ENCODE results near the gene CIAO2B.

Gene CIAO2B

DNA sequence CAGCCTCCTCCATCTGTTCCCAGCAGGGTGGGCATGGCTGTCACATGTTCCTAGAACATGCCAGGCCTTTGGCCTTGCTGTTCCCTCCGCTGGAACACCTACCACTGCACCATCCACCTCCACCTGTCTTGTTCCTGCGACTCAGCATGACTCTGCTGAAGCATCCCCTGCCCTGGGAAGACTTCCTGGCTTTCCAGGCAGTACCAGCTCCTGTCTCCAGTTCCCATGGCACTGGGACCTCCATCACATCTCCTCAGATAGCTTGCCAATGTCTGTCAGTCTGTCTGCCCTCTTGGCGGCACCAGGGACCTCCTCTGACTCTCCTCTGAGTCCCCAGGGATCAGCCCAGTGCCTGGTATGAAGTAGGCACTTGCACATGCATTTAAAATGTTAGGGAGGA lies 38.2 kb downstream of the CIAO2B start:
- no peak for DNase-seq (ENCODE audit: low read depth)
- no peak overlapping the region for H3K4me3 ChIP-seq (ENCODE audit: low read depth, low read length)

DNA sequence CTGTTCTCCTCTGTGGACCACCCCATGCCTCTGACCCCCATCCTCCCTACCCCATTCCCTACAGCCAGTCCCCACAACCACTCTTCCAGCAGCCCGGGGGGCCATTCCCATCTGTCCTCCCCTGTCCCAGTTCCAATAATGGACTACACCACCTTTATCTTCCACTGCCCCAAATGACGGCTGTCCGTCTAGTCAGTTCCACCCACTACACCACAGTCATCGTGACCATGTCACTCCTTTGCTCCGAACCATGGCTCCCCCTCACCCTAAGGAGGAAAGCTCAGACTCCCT lies 38.6 kb downstream of the CIAO2B start:
- no peak overlapping the region for H3K4me3 ChIP-seq (ENCODE audit: low read depth, low read length)
- DNase-seq (ENCODE audit: low read depth) = no peak

DNA sequence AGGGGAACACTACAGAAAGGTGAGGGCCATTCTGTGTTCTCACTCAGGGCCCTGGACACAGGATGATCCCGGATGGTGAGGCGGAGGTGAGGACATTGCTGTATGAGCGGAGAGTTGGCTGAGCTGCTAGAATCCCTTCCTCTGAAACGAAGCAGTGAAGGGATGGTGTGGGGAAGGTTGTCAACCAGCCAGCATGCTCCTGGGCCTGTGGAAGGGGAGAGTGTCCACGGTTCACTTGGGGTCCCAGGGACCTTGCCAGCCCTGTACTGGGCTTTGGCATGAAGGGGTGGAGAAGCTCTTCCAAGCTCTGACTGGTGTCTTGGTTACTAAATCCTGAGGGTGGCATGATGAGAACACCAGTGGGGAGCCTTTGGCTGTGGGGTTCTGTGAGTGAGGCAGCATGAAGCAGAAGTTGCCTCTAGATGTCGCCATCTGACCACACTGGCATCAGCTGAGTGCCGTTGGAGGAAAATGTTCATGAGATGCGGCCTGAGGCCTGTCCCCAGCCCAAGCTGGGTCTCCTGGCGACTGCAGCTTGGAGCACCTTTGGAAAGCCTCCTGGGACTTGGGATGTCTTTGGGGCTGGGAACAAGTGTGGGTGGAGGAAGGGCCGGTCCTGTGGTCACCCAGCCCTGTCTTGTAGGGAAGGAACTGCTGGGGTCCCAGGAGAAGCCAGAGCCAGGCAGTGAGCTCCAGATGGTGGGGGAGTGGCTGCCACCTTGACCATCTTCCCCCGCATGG lies 39.1 kb downstream of the CIAO2B start:
- no peak overlapping the region for H3K4me3 ChIP-seq (ENCODE audit: low read depth, low read length)
- no peak for DNase-seq (ENCODE audit: low read depth)

DNA sequence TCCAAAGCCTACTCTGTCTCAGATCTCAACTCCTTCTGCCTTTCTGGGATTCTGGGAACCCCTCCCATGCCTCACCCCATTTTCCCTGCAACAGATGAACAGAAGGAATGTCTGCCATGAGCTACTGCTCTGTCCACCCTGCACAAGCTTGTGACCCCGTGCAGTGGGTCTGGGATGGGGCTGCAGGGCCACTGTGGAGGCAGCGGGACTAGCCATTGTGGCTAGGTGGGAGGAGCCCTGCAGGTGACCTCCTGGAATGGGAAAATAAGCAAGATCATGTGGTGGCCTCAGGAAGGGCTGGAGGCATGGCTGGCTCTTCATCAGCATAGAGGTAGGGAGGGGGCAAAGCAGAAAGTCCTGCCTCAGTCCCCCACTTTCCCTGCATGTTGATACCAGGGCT lies 40.1 kb downstream of the CIAO2B start:
- DNase-seq (ENCODE audit: low read depth) = no peak
- H3K4me3 ChIP-seq (ENCODE audit: low read depth, low read length) = no peak overlapping the region

DNA sequence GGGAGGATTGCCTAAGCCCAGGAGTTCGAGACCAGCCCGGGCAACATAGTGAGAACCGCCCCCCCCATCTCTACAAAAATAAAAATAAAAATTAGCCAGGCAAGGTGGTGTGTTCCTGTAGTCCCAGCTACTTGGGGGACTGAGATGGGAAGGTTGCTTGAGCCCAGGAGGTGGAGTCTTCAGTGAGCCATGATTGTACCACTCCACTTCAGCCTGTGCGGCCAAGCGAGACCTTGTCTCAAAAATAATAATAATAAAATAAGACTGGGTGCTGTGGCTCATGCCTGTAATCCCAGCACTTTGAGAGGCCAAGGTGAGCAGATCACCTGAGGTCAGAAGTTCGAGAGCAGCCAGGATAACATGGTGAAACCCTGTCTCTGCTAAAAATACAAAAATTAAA lies 42.4 kb downstream of the CIAO2B start:
- DNase-seq (ENCODE audit: low read depth) = no peak
- no peak overlapping the region for H3K4me3 ChIP-seq (ENCODE audit: low read depth, low read length)

DNA sequence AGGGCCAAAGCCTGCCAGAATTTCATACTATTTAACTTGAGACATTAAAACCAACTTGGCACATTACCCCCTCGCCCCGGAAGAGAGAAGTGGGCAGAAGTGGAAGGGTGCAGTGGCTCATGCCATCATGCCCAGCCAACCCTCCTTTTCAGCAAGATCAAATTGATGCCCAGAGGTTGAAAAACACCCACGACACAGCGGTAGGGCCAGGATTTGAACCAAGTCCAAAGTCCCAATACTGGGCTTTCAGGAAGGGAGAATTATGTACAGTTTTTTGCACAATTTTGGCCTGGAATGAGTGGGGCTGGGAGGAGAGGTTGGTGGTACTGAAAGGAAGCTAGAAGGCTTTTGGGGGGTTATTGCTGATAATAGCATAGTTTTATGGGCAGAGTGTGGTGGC lies 42.8 kb downstream of the CIAO2B start:
- no peak for DNase-seq (ENCODE audit: low read depth)
- H3K4me3 ChIP-seq (ENCODE audit: low read depth, low read length) = no peak overlapping the region

DNA sequence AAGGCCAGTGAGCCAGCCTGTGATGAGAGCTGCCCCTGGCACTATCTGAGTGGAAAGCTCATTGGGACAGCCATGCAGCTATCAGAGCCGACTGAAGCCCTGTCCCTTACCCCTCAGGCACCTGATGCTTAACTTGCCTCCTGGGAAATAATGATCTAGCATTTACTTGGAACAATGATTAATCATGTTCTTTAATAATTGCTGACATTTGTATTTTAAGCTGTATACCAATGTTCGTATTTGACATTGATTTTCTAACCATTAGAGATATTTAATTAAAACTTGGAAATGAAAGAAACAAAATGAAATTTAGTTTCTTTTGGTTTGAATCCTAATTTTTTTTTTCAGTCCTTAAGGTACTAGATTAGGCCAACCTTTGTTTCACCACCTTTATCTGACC lies 43.4 kb downstream of the CIAO2B start:
- H3K4me3 ChIP-seq (ENCODE audit: low read depth, low read length) = no peak overlapping the region
- no peak for DNase-seq (ENCODE audit: low read depth)

DNA sequence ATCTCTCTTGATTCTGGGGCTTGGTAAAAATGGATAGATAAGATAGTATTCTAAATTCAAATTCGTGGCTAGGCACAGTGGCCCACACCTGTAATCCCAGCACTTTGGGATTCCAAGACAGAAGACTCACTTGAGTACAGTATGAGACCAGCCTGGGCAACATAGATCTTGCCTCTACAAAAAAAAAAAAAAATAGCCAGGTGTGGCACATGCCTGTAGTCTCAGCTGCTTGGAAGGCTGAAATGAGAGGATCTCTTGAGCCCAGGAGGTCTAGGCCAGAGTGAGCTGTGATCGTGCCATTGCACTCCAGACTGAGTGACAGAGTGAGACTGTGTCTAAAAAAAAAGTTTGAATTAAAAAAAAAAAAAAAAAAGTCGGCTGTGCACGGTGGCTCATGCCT lies 44.6 kb downstream of the CIAO2B start:
- no peak overlapping the region for H3K4me3 ChIP-seq (ENCODE audit: low read depth, low read length)
- DNase-seq (ENCODE audit: low read depth) = no peak

DNA sequence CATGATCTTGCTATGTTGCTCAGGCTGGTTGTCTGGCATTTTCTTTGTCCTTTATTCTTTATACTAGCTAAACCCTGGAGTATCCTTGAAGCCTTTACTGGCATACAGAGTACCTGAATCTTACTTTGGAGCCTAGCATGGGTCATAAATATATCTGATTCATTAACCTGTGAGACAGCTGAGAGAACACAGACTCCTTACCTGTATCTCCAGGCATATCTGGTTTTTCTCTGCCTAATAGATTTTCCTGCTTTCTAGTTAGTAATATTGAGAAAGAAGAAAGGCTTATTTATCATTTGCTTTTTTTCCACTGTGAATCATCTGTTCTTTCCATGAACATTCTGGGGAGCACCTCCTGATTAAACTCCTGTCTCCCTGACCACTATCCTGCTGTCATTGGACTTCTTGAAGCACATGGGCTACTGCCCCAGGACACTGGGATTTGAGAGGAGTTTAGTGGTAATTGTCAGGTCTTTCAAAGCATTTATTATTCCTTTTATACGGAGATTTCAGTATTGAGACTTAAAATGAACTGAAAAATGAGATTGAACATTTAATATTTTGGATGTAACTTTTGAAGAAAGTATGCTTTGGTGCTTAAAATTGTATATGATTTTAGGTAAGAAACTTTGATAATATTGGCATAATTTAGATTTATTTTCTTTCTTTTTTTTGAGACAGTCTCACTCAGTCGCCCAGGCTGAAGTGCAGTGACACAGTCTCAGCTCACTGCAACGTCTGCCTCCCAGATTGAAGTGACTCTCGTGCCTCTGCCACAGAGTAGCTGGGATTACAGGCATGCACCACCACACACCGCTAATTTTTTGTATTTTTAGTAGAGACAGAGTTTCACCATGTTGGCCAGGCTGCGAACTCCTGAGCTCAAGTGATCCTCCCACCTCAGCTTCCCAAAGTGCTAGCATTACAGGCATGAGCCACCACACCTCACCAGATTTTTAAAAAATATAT lies 45.3 kb downstream of the CIAO2B start:
- DNase-seq (ENCODE audit: low read depth) = no peak
- H3K4me3 ChIP-seq (ENCODE audit: low read depth, low read length) = no peak overlapping the region

DNA sequence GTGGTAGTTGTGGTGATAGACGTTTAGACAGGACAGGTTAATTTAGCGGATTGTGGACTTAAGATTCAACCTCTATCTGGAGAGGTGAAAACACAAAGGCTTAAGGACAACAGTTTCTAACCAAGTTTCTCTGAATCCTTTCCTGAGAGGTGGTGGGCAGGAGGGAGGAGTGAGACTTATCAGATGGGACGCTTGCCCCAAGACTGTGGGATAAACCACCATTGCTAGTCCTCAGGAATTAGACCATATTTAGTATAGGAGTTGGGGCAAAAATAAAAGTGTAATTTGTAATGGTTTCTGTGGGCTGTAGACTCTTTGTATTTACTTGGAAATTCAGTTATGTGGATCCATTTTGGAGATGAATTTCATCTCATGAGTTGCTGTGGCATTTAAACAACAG lies 47.3 kb downstream of the CIAO2B start:
- DNase-seq (ENCODE audit: low read depth) = no peak
- no peak overlapping the region for H3K4me3 ChIP-seq (ENCODE audit: low read depth, low read length)

DNA sequence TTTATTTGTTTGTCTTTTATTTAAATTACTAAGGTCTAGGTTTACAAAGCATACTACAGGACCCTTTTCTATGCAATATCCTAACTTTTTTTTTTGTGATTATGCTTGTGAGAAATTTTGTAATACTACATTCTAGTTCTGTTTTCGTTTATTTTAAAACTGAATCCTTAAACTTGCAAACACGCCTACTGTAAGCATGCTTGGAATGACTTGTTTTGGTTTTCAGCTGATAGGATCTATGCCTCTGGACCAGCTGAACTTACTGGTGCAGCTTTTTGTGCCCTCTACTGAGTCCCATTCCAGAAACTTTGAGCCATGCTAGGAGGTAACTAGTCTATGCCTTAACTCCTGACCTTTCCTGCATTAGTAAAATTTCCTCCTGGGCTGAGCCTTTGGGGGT lies 47.9 kb downstream of the CIAO2B start:
- no peak overlapping the region for H3K4me3 ChIP-seq (ENCODE audit: low read depth, low read length)
- DNase-seq (ENCODE audit: low read depth) = no peak

DNA sequence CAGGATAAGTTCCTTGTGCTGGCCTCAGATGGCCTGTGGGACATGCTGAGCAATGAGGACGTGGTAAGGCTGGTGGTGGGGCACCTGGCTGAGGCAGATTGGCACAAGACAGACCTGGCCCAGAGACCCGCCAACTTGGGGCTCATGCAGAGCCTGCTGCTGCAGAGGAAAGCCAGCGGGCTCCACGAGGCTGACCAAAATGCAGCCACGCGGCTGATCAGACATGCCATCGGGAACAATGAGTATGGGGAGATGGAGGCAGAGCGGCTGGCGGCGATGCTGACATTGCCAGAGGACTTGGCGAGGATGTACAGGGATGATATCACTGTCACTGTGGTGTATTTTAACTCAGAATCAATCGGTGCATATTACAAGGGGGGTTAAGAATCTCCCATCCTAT lies 48.7 kb downstream of the CIAO2B start:
- DNase-seq (ENCODE audit: low read depth) = no peak
- no peak overlapping the region for H3K4me3 ChIP-seq (ENCODE audit: low read depth, low read length)

DNA sequence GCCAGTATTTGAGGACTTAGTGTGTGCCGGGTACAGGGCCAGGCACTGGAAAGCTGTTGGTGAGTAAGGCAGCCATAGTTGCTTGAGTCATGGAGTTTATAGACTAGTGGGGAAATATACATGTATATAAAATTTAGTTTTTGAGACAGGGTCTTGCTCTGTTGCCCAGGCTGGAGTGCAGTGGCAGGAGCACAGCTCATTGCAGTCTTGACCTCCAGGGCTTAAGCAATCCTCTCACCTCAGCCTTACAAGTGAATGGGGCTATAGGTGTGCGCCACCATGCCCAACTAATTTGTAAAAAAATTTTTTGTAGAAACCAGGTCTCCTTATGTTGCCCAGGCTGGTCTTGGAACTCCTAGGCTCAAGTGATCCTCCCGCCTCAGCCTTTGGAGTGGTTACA lies 51.5 kb downstream of the CIAO2B start:
- H3K4me3 ChIP-seq (ENCODE audit: low read depth, low read length) = no peak overlapping the region
- DNase-seq (ENCODE audit: low read depth) = no peak

Measured in skeletal muscle cell (primary cell).